ENCODE measurements around the gene PRKAG2.

- TF ChIP-seq POLR2AphosphoS5 (IDR thresholded peaks at IDR 0.05; ENCODE audit: low read depth, low read length) = no peak
- TF ChIP-seq POLR2A (IDR thresholded peaks at IDR 0.05; ENCODE audit: low read depth, low read length) = no peak
- TF ChIP-seq POU2F2 (IDR thresholded peaks at IDR 0.05; ENCODE audit: low read depth, low read length) = no peak
- TF ChIP-seq TAF1 (IDR thresholded peaks at IDR 0.05; ENCODE audit: low read depth, low read length) = no peak
- TF ChIP-seq PAX5 (IDR thresholded peaks at IDR 0.05; ENCODE audit: insufficient read depth, low read length, severe bottlenecking) = no peak
These were observed 101.1 kb downstream of the PRKAG2 start for GRCh38 chr7:151775547-151776443.

Data from GM12891 (cell line).